GM10248 (cell line): ENCODE measurements around the gene MSRB1.
A peak's percentile ranks its signal among the peaks of the same experiment; 100 is the strongest.
"Not testable (repeated sequence)": the region's sequence is repeated elsewhere in the genome, so short reads cannot be mapped to it uniquely, and the experiment has no call there.

Source experiments
- CTCF ChIA-PET: fragments of 300-600 bp; sonication (Branson Sonifier 250); formaldehyde crosslinking; extraction: SDS; loops from one replicate; lab custom pipeline; 2021; ENCODE audit warnings: antibody characterized with exemption; lab: Yijun Ruan, JAX
- POLR2A ChIA-PET: fragments of 350-650 bp; sonication (Branson Sonifier 250); formaldehyde crosslinking; extraction: SDS; loops from one replicate; lab custom pipeline; 2020; ENCODE audit warnings: antibody characterized with exemption; lab: Yijun Ruan, JAX
- DNase-seq: peaks from one replicate; pipeline ENCODE4 v3.0.0; 2012; ENCODE audit errors: extremely low spot score
- CTCF ChIP-seq: IDR thresholded peaks from 2 replicates; pipeline ENCODE4 v1.5.1; 2012; ENCODE audit warnings: mild to moderate bottlenecking, low read depth; ENCODE audit errors: extremely low read depth, missing control alignments, control extremely low read depth

The MSRB1 gene

GRCh38 chr16:1924095-1924494, 18.9 kb downstream of the MSRB1 start:
- ChIA-PET CTCF (interaction anchor here (1.3 to 2.3 kb wide), 2 partner anchors 10 to 17 kb away, joined by 3 to 7 read pairs; no protein-coding TSS in a partner anchor), POLR2A (no interaction called here)
- DNase-seq: no peak
- no peak for TF ChIP-seq CTCF

DNA sequence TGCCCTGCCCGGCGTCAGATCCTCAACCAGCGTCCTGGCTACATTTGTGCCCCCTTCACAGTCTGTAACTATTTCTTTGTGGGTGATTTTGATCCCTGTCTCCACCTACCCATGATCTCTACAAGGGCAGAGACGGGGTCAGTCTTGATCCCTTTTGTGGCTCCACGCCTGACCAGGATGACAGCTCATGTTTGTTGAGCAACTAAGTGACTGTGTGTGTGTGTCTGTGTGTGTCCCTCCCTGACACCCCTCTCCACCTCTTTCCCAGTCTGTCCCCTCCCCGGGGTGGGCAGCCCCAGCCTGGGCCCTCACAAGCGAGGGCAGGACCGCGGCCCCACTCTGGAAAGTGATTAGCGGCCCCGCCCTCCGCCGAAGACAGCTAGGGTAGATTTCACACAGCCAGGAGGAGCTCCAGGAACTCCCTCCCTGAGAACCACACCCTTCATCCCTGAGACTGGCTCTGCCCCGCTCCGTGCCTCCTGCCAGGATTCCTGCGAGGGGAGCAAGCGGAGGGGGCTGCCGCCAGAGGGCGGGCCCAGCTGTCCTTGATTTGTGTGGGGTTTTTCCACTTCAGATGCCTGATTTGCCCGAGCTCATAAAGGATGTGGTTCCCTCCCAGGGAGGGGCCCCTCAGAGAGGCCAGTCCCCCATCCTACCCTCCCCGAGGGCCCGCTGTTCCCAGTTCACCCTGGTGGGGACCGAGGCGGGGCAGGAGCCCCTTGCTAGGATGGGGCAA, 19.5 kb downstream of the MSRB1 start:
- peak; percentile 11 for TF ChIP-seq CTCF
- no peak for DNase-seq
- ChIA-PET POLR2A (no interaction called here), CTCF (interaction anchor here (1.0 to 2.3 kb wide), 4 partner anchors 9 to 60 kb away, joined by 3 to 7 read pairs (median 4); no protein-coding TSS in a partner anchor)

GRCh38 chr16:1922357-1922756, 20.6 kb downstream of the MSRB1 start:
- POLR2A ChIA-PET: no interaction called here
- no peak for DNase-seq

DNA sequence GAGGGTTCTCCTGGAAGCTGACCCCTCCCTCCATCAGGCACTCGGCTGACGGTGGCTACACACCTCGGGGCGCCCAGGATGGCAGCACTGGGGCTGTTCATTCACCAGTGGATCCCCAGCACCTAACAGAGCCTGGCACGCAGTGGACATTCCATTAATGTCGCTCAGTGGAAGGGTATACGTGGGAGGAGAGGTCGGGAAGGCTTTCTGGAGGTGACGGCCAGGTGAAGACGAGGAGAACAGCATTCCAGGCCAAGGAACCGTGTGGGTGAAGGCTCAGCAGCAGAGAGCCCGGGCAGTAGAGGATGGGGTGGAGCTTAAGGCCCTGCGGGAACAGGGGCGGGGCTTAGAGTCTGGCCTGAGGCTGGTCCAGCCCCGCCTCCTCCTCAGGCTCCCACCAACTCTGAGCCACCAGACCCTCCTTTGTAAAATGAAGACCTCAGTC, 22.2 kb downstream of the MSRB1 start:
- TF ChIP-seq CTCF: no peak
- POLR2A ChIA-PET: no interaction called here
- CTCF ChIA-PET: interaction anchor here (1.0 kb wide), 1 partner anchor 9 kb away, joined by 3 read pairs; no protein-coding TSS in a partner anchor
- no peak for DNase-seq

More at GRCh38 chr16:1922357-1922756, 20.6 kb downstream of the MSRB1 start:
- TF ChIP-seq CTCF: no peak
- CTCF ChIA-PET: interaction anchor here (1.0 to 2.3 kb wide), 2 partner anchors 15 to 57 kb away, joined by 3 to 7 read pairs; no protein-coding TSS in a partner anchor

DNA sequence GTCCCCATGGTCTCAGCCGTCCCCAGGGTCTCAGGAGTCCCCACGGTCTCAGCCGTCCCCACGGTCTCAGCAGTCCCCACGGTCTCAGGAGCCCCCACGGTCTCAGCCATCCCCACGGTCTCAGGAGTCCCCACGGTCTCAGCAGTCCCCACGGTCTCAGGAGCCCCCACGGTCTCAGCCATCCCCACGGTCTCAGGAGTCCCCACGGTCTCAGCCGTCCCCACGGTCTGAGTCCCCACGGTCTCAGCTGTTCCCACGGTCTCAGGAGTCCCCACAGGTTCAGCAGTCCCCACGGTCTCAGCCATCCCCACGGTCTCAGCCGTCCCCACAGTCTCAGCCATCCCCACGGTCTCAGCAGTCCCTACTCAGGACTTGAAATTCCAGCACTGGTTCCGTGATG, 22.9 kb downstream of the MSRB1 start:
- CTCF ChIA-PET: interaction anchor here (1.3 kb wide), 1 partner anchor 8 kb away, joined by 3 read pairs; no protein-coding TSS in a partner anchor
- POLR2A ChIA-PET, DNase-seq: not testable (repeated sequence)

DNA sequence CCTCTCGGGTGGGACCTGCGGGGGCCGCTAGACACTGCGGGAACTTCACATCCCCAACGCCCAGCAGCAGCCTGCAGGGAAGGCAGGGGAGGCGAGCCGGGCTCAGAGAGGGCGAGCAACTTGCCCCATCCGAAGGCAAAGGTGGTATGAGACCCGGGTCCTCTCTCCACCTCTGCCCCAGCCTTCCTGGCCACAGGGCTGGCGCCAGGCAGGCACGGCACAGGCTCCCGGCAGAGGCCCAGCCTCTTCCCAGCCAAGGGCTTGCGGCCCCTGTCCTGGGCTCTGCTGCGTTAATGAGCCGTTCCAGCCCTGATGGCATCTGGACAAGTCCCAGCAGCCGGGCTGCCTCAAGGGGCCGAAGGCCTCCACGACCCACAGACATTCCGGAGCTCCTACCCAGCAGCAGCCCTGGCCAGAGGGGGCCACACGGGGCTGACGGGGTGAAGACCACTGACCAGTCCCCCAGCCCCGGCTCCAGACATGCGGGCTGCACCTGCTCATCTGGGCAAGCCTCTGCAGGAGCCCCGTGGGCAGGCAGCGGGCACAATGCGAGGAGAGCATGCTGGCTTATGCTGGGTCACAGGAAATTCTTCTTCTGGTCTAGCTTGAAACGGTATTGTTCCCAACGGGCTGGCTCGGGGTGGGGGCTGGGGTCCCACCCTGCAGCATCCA, 23.5 kb downstream of the MSRB1 start:
- TF ChIP-seq CTCF: no peak
- ChIA-PET CTCF (interaction anchor here (1.3 kb wide), 1 partner anchor 9 kb away, joined by 3 read pairs; no protein-coding TSS in a partner anchor), POLR2A (no interaction called here)
- no peak for DNase-seq
